K562 (cell line): ENCODE data around the gene UTP14C. TPM values are rescaled to one million over a fixed set of nuclear protein-coding genes. Genes with fewer than 3 reads are reported as not detected.
A peak's percentile ranks its signal among the peaks of the same experiment; 100 is the strongest.

Experiments
- ATAC-seq: fragments of 200-7000 bp; cut with Tn5 transposase; 3 replicates; pipeline ENCODE4 v1.9.1; 2020; ENCODE audit warnings: moderate library complexity
- BruUV-seq: library from RNA; stranded (reverse); fragments of 400-500 nt; replicated peaks from 2 replicates; lab custom pipeline; 2021; lab: Mats Ljungman, UMichigan
- CTCF ChIA-PET: fragments of 300-600 bp; formaldehyde crosslinking; extraction: SDS; loops from one replicate; lab custom pipeline; 2021; ENCODE audit warnings: low intra/inter-chr PET ratio; lab: Yijun Ruan, JAX
- POLR2A ChIA-PET: fragments of 300-600, 350-650 bp; sonication (Branson Sonifier 250); formaldehyde crosslinking; extraction: SDS; loops from one replicate; lab custom pipeline; 2021; ENCODE audit warnings: antibody characterized with exemption, inconsistent platforms; lab: Yijun Ruan, JAX
- DNase-seq, 4 experiments: peaks; one replicate each; pipeline versions ENCODE4 v3.0.0 to v3.0.0-alpha.2; 2011 to 2018; ENCODE audit warnings: low spot score in 3 of 4, mixed read lengths in 3 of 4; ENCODE audit errors: extremely low read depth in 1 of 4
- FAIRE-seq: peaks from 2 replicates; lab custom pipeline; 2011; peaks lifted over from hg19 to GRCh38; lab: Jason Lieb, UNC
- H2AFZ ChIP-seq: 2 replicates; pipeline ENCODE4 v1.6.0; 2011; ENCODE audit warnings: low read depth, low read length, control low read depth, inconsistent platforms
- H3K27ac ChIP-seq: fragments of 200-600 bp; 3 replicates; pipeline ENCODE4 v1.8.0; 2011; ENCODE audit warnings: low read depth, mild to moderate bottlenecking, control low read depth, inconsistent platforms, low read length, moderate library complexity, mixed read lengths; ENCODE audit errors: extremely low read depth
- H3K27me3 ChIP-seq, 2 experiments: fragments of 300-600 bp in 1 of 2; 2 replicates in 1 of 2; 3 replicates in 1 of 2; pipeline versions ENCODE4 v1.6.0 to v1.8.0; 2011; ENCODE audit warnings: inconsistent platforms in 2 of 2, low read length in 2 of 2, mild to moderate bottlenecking in 1 of 2, mixed read lengths in 1 of 2, moderate library complexity in 1 of 2; ENCODE audit not compliant: control insufficient read depth in 2 of 2, insufficient read depth in 2 of 2
- H3K36me3 ChIP-seq: fragments of 300-600 bp; 3 replicates; pipeline ENCODE4 v1.8.0; 2011; ENCODE audit warnings: mild to moderate bottlenecking, low read length, inconsistent platforms; ENCODE audit not compliant: control insufficient read depth, insufficient read depth
- H3K4me1 ChIP-seq, 2 experiments: fragments of 200-600 bp in 1 of 2; replicated peaks in 1 of 2; 2 replicates in 1 of 2; 3 replicates in 1 of 2; pipeline versions ENCODE4 v1.5.1 to v1.8.0; 2011; ENCODE audit warnings: inconsistent platforms in 2 of 2, low read length in 2 of 2, mild to moderate bottlenecking in 1 of 2, mixed read lengths in 1 of 2, moderate library complexity in 1 of 2; ENCODE audit not compliant: control insufficient read depth in 2 of 2, insufficient read depth in 2 of 2
- H3K4me2 ChIP-seq: 2 replicates; pipeline ENCODE4 v1.6.1; 2011; ENCODE audit warnings: low read length, control low read depth, inconsistent platforms, mixed read lengths; ENCODE audit not compliant: insufficient read depth
- H3K4me3 ChIP-seq: fragments of 200-600 bp; sonication (generic), shearing (Covaris generic); 2 replicates; pipeline ENCODE4 v1.5.1; 2016; ENCODE audit warnings: control low read depth, inconsistent platforms
- H3K79me2 ChIP-seq: fragments of 200-600 bp; 3 replicates; pipeline ENCODE4 v1.8.0; 2011; ENCODE audit warnings: low read length, inconsistent platforms; ENCODE audit not compliant: control insufficient read depth, insufficient read depth
- H3K9ac ChIP-seq, 2 experiments: 2 replicates each; pipeline versions ENCODE4 v1.6.0 to v1.6.1; 2011; ENCODE audit warnings: low read depth in 2 of 2, low read length in 2 of 2, control low read depth in 1 of 2, inconsistent platforms in 1 of 2, mild to moderate bottlenecking in 1 of 2, mixed read lengths in 1 of 2; ENCODE audit not compliant: insufficient read depth in 1 of 2
- H3K9me1 ChIP-seq: one replicate; pipeline ENCODE4 v1.6.0; 2011; ENCODE audit warnings: inconsistent platforms, mild to moderate bottlenecking, low read length, moderate library complexity; ENCODE audit not compliant: control insufficient read depth, insufficient read depth
- H3K9me3 ChIP-seq: replicated peaks from 2 replicates; pipeline ENCODE4 v1.5.1; 2011; ENCODE audit warnings: low read depth, low read length, inconsistent platforms; ENCODE audit not compliant: control insufficient read depth, insufficient read depth
- H4K20me1 ChIP-seq: replicated peaks from 2 replicates; pipeline ENCODE4 v1.6.1; 2011; ENCODE audit warnings: low read length, inconsistent platforms, mixed read lengths; ENCODE audit not compliant: control insufficient read depth, insufficient read depth
- ARID1B ChIP-seq: fragments of 450-650 bp; IDR thresholded peaks from 2 replicates; pipeline ENCODE4 v1.6.1; 2016; ENCODE audit warnings: antibody characterized with exemption, mild to moderate bottlenecking, inconsistent platforms
- ARID2 ChIP-seq: fragments of 450-650 bp; IDR thresholded peaks from 2 replicates; pipeline ENCODE4 v1.6.1; 2017; ENCODE audit warnings: antibody characterized with exemption, mild to moderate bottlenecking
- BDP1 ChIP-seq: IDR thresholded peaks from 3 replicates; pipeline ENCODE4 v1.6.1; 2011; ENCODE audit not compliant: insufficient read length, insufficient read depth
- CBFA2T2 ChIP-seq: fragments of 450-650 bp; conservative IDR thresholded peaks from 2 replicates; pipeline ENCODE4 v1.6.1; 2017; ENCODE audit warnings: mild to moderate bottlenecking
- CBFA2T3 ChIP-seq: fragments of 450-650 bp; IDR thresholded peaks from 2 replicates; pipeline ENCODE4 v1.6.1; 2017
- KDM1A ChIP-seq, 2 experiments: fragments of 450-650 bp; IDR thresholded peaks; 2 replicates each; pipeline ENCODE4 v1.6.1; 2016; ENCODE audit warnings: mild to moderate bottlenecking in 2 of 2
- KLF13 ChIP-seq: fragments of 450-650 bp; IDR thresholded peaks from 2 replicates; pipeline ENCODE4 v1.6.1; 2016; ENCODE audit warnings: missing genetic modification characterization, low read depth, mild to moderate bottlenecking, missing compliant biosample characterization, moderate library complexity, borderline replicate concordance
- KLF16 ChIP-seq: IDR thresholded peaks from 2 replicates; pipeline ENCODE4 v1.6.1; 2016; ENCODE audit warnings: antibody characterized with exemption
- MTA3 ChIP-seq: fragments of 450-650 bp; formaldehyde crosslinking; IDR thresholded peaks from 2 replicates; pipeline ENCODE4 v1.6.1; 2017; ENCODE audit warnings: mild to moderate bottlenecking, borderline replicate concordance
- NCOR1 ChIP-seq: fragments of 450-650 bp; IDR thresholded peaks from 2 replicates; pipeline ENCODE4 v1.6.1; 2016; ENCODE audit warnings: mild to moderate bottlenecking, moderate library complexity
- POLR2A ChIP-seq: fragments of 450-650 bp; conservative IDR thresholded peaks from 2 replicates; pipeline ENCODE4 v1.6.1; 2016
- SMAD4 ChIP-seq: fragments of 250-450 bp; sonication (Bioruptor Pico); conservative IDR thresholded peaks from 2 replicates; pipeline ENCODE4 v1.8.0; 2021; ENCODE audit warnings: inconsistent platforms, mild to moderate bottlenecking, moderate library complexity
- TAL1 ChIP-seq: fragments of 450-650 bp; IDR thresholded peaks from 2 replicates; pipeline ENCODE4 v1.6.1; 2016; ENCODE audit warnings: mild to moderate bottlenecking
- ZBTB5 ChIP-seq: fragments of 450-650 bp; IDR thresholded peaks from 2 replicates; pipeline ENCODE4 v1.6.1; 2017; ENCODE audit warnings: antibody characterized with exemption
- WGBS: fragments of 100-300 bp; shearing (Covaris generic); methylation state at CpG from one replicate; pipeline ENCODE4 v1.1.6; 2016; ENCODE audit warnings: low coverage, mixed read lengths; ENCODE audit not compliant: insufficient coverage; ENCODE audit errors: missing lambda C conversion rate; 5-methylcytosine and 5-hydroxymethylcytosine counted together
- in situ Hi-C: fragments of 300-500 bp; cut with MboI; formaldehyde crosslinking; loops from 4 replicates; pipeline ENCODE4 v1.15.0; 2018; ENCODE audit warnings: inconsistent platforms, mixed read lengths
- intact Hi-C: fragments of 100-400 bp; cut with micrococcal nuclease; formaldehyde crosslinking; loops from 2 replicates; pipeline ENCODE4 v1.14.2; 2022
- polyA plus RNA-seq, 8 experiments: library from polyadenylated mRNA; depleted of rRNA in 4 of 8; stranded (reverse) in 5 of 8; unstranded in 3 of 8; fragments of >200 nt; fragmentation: Nextera tagmentation in 2 of 8; fragmentation: Illumina TruSeq in 1 of 8; extraction: Ambion mirVana in 2 of 8; extraction: Trizol in 1 of 8; gene quantifications; 2 replicates each; pipeline versions ENCODE4 v1.2.1 to v1.2.3, GENCODE V29; 2011 to 2014; ENCODE audit warnings: inconsistent platforms in 1 of 8, missing spikeins in 1 of 8
- total RNA-seq, 7 experiments: library from RNA; depleted of rRNA in 6 of 7; stranded (reverse); fragments of >200 nt in 6 of 7; fragmentation: Illumina TruSeq in 2 of 7; extraction: Trizol in 2 of 7; gene quantifications; 2 replicates each; pipeline versions ENCODE4 v1.2.1 to v1.2.3, GENCODE V29; 2011 to 2021; ENCODE audit warnings: low replicate concordance in 1 of 7

The UTP14C gene
- total and polyA plus RNA-seq, 9 of the 15 experiments (the other 6 are each of a cell fraction or from before 2014, with no cell fraction given), result 3.4 to 10.3 (median 6.0) TPM

- ChIA-PET POLR2A (interaction anchor here (0.6 kb wide), 1 partner anchor 42 kb away, joined by 5 read pairs; no protein-coding TSS in a partner anchor), CTCF (no interaction called here)
- Histone ChIP-seq H3K36me3 (no peaks in the 10 kb centered on the region; the same call in 2 of the 3 replicates), H3K4me3 (peak overlapping the region; percentile 9; the same call in 1 of the 2 replicates), H3K79me2 (peaks cover 98% of the 10 kb centered on the region), H4K20me1 (no peaks in the 10 kb centered on the region), H3K9ac (peak overlapping the region; percentile 64 to 87; a peak in 2 of 4 replicates), H2AFZ (peak overlapping the region; percentile 72; the same call in 1 of the 2 replicates), H3K9me1 (no peaks in the 10 kb centered on the region), H3K27me3 (no peaks in the 10 kb centered on the region), H3K4me1 (peaks cover 44 to 61% of the 10 kb centered on the region in 2 experiments), H3K9me3 (no peaks in the 10 kb centered on the region), H3K27ac (peak overlapping the region; percentile 72), H3K4me2 (peak overlapping the region; percentile 81)
- BruUV-seq, result no TSS peak
- no peak for FAIRE-seq
- ATAC-seq, result peak; percentile 7
- WGBS, result 0% methylated on average over 4 of the region's 4 CpGs
- in situ Hi-C loops (no loop called here), intact Hi-C loops (loop anchor here (5.0 to 10.0 kb wide), 2 partner anchors 39 to 458 kb away; partner anchors contain the start of genes CKAP2 and VPS36)
- DNase-seq, result peak in 3 of 4 experiments; percentile 15 to 66 (median 17)
- TF ChIP-seq CBFA2T2 (peak; percentile 48), MTA3 (no peak), ARID1B (peak; percentile 28; the same call in 1 of the 2 replicates), KDM1A (IDR thresholded peaks at IDR 0.05) (peak in 1 of 2 experiments; percentile 23; a peak in 2 of 4 replicates), KLF16 (no peak), KLF13 (no peak), NCOR1 (peak; percentile 42; the same call in 1 of the 2 replicates), BDP1 (no peak), ARID2 (no peak), CBFA2T3 (peak; percentile 73), TAL1 (peak; percentile 18; the same call in 1 of the 2 replicates), ZBTB5 (no peak), SMAD4 (CRISPR knock-in tag) (peak; percentile 66; the same call in 1 of the 2 replicates), POLR2A (no peak)
Observed at GRCh38 chr13:51996641-51997040, 27.9 kb upstream of the UTP14C start.
